ENCODE results near the gene THBS2.

THBS2 gene

GRCh38 chr6:169296170-169296569 is 42.5 kb upstream of the THBS2 start:
- TF ChIP-seq CTCF (IDR thresholded peaks at IDR 0.05; ENCODE audit: insufficient read depth, low read length, missing control alignments): no peak
- CTCF ChIA-PET: no interaction called here
- DNase-seq (ENCODE audit: low read depth, low spot score): no peak
- no peak overlapping the region for H3K4me3 ChIP-seq (ENCODE audit: low read depth, low read length)
- POLR2A ChIA-PET: no interaction called here

GRCh38 chr6:169293196-169293595 is 39.5 kb upstream of the THBS2 start:
- ChIA-PET POLR2A (no interaction called here), CTCF (no interaction called here)
- TF ChIP-seq CTCF (IDR thresholded peaks at IDR 0.05; ENCODE audit: insufficient read depth, low read length, missing control alignments): no peak
- DNase-seq (ENCODE audit: low read depth, low spot score): no peak
- no peak overlapping the region for H3K4me3 ChIP-seq (ENCODE audit: low read depth, low read length)

- TF ChIP-seq CTCF (IDR thresholded peaks at IDR 0.05; ENCODE audit: insufficient read depth, low read length, missing control alignments): no peak
- H3K4me3 ChIP-seq (ENCODE audit: low read depth, low read length): no peak overlapping the region
- ChIA-PET POLR2A (interaction anchor here (0.9 kb wide), 1 partner anchor 40 kb away, joined by 5 read pairs; no protein-coding TSS in a partner anchor), CTCF (interaction anchor here (0.7 to 0.9 kb wide), 2 partner anchors 9 to 397 kb away, joined by 3 read pairs; no protein-coding TSS in a partner anchor)
- peak; percentile 83 for DNase-seq (ENCODE audit: low read depth, low spot score)
Measured at GRCh38 chr6:169292338-169293124, 38.9 kb upstream of the THBS2 start.

GRCh38 chr6:169291646-169292337 is 38.1 kb upstream of the THBS2 start:
- DNase-seq (ENCODE audit: low read depth, low spot score): no peak
- CTCF ChIA-PET: interaction anchor here (0.7 to 1.2 kb wide), 3 partner anchors 10 to 397 kb away, joined by 3 read pairs; no protein-coding TSS in a partner anchor
- POLR2A ChIA-PET: interaction anchor here (0.9 kb wide), 1 partner anchor 39 kb away, joined by 5 read pairs; no protein-coding TSS in a partner anchor
- no peak for TF ChIP-seq CTCF (IDR thresholded peaks at IDR 0.05; ENCODE audit: insufficient read depth, low read length, missing control alignments)
- H3K4me3 ChIP-seq (ENCODE audit: low read depth, low read length): no peak overlapping the region

- DNase-seq (ENCODE audit: low read depth, low spot score): no peak
- TF ChIP-seq CTCF (IDR thresholded peaks at IDR 0.05; ENCODE audit: insufficient read depth, low read length, missing control alignments): no peak
- ChIA-PET CTCF (interaction anchor here (0.6 to 1.3 kb wide), 3 partner anchors 10 to 214 kb away, joined by 3 read pairs; no protein-coding TSS in a partner anchor), POLR2A (no interaction called here)
- H3K4me3 ChIP-seq (ENCODE audit: low read depth, low read length): no peak overlapping the region
Measured at GRCh38 chr6:169291148-169291547, 37.5 kb upstream of the THBS2 start.

All from AG04449 (cell line).